Measurements from ENCODE around the gene GTF3C1. TPM values are rescaled to one million over a fixed set of nuclear protein-coding genes. Genes with fewer than 3 reads are reported as not detected.

Gene GTF3C1
- polyA plus RNA-seq, 1 donor from 2014 or later = 54.0 TPM

GRCh38 chr16:27583634-27584033, 33.9 kb upstream of the GTF3C1 start:
- H3K9me2 ChIP-seq (ENCODE audit: insufficient read depth, low read length) = no peaks in the 10 kb centered on the region
- no peak overlapping the region for H3K9ac ChIP-seq (ENCODE audit: low read length)
- TF ChIP-seq CTCF (IDR thresholded peaks at IDR 0.05; ENCODE audit: poor library complexity, severe bottlenecking) (no peak), TAF1 (IDR thresholded peaks at IDR 0.05; ENCODE audit: low read depth) (no peak), EP300 (conservative IDR thresholded peaks at IDR 0.05; ENCODE audit: poor library complexity, severe bottlenecking) (no peak), EZH2 (IDR thresholded peaks at IDR 0.05; ENCODE audit: borderline replicate concordance, insufficient read depth, low read length, poor library complexity, severe bottlenecking) (no peak), SMC3 (conservative IDR thresholded peaks at IDR 0.05; ENCODE audit: poor library complexity) (no peak), REST (IDR thresholded peaks at IDR 0.05; ENCODE audit: borderline replicate concordance) (no peak), RAD21 (conservative IDR thresholded peaks at IDR 0.05) (no peak), POLR2AphosphoS5 (IDR thresholded peaks at IDR 0.05) (no peak), MXI1 (conservative IDR thresholded peaks at IDR 0.05; ENCODE audit: poor library complexity, severe bottlenecking) (no peak)
- no peaks in the 10 kb centered on the region for H3K36me3 ChIP-seq (ENCODE audit: insufficient read depth, low read length)
- no peaks in the 10 kb centered on the region for H4K20me1 ChIP-seq (ENCODE audit: insufficient read depth)
- no peak overlapping the region for H3K4me2 ChIP-seq (ENCODE audit: low read length)
- H3K79me2 ChIP-seq (replicated peaks; ENCODE audit: insufficient read depth, low read length) = no peaks in the 10 kb centered on the region
- no peak overlapping the region for H3K27ac ChIP-seq (ENCODE audit: low read length)
- H3K9me3 ChIP-seq (ENCODE audit: low read length) = no peaks in the 10 kb centered on the region
- no peak overlapping the region for H3K4me3 ChIP-seq (ENCODE audit: low read length)
- no peaks in the 10 kb centered on the region for H3K27me3 ChIP-seq (ENCODE audit: insufficient read depth, low read depth, low read length)
- no peaks in the 10 kb centered on the region for H3F3A ChIP-seq (ENCODE audit: insufficient read depth, low read length, poor library complexity, severe bottlenecking)
- no peak overlapping the region for H2AFZ ChIP-seq (ENCODE audit: low read depth, low read length)

- Histone ChIP-seq H3F3A (ENCODE audit: insufficient read depth, low read length, poor library complexity, severe bottlenecking) (no peaks in the 10 kb centered on the region), H2AFZ (ENCODE audit: low read depth, low read length) (no peak overlapping the region), H3K4me3 (ENCODE audit: low read length) (no peak overlapping the region), H3K9me3 (ENCODE audit: low read length) (no peaks in the 10 kb centered on the region), H3K79me2 (replicated peaks; ENCODE audit: insufficient read depth, low read length) (no peaks in the 10 kb centered on the region), H3K27me3 (ENCODE audit: insufficient read depth, low read depth, low read length) (no peaks in the 10 kb centered on the region), H3K9ac (ENCODE audit: low read length) (no peak overlapping the region), H4K20me1 (ENCODE audit: insufficient read depth) (no peaks in the 10 kb centered on the region), H3K9me2 (ENCODE audit: insufficient read depth, low read length) (no peaks in the 10 kb centered on the region), H3K36me3 (ENCODE audit: insufficient read depth, low read length) (no peaks in the 10 kb centered on the region), H3K4me2 (ENCODE audit: low read length) (no peak overlapping the region), H3K27ac (ENCODE audit: low read length) (no peak overlapping the region)
- no peak for TF ChIP-seq CTCF (IDR thresholded peaks at IDR 0.05; ENCODE audit: poor library complexity, severe bottlenecking)
- no peak for TF ChIP-seq MXI1 (conservative IDR thresholded peaks at IDR 0.05; ENCODE audit: poor library complexity, severe bottlenecking)
- no peak for TF ChIP-seq REST (IDR thresholded peaks at IDR 0.05; ENCODE audit: borderline replicate concordance)
- TF ChIP-seq EZH2 (IDR thresholded peaks at IDR 0.05; ENCODE audit: borderline replicate concordance, insufficient read depth, low read length, poor library complexity, severe bottlenecking) = no peak
- TF ChIP-seq TAF1 (IDR thresholded peaks at IDR 0.05; ENCODE audit: low read depth) = no peak
- no peak for TF ChIP-seq SMC3 (conservative IDR thresholded peaks at IDR 0.05; ENCODE audit: poor library complexity)
- TF ChIP-seq RAD21 (conservative IDR thresholded peaks at IDR 0.05) = no peak
- TF ChIP-seq EP300 (conservative IDR thresholded peaks at IDR 0.05; ENCODE audit: poor library complexity, severe bottlenecking) = no peak
- TF ChIP-seq POLR2AphosphoS5 (IDR thresholded peaks at IDR 0.05) = no peak
Measured at GRCh38 chr16:27582883-27583282, 33.2 kb upstream of the GTF3C1 start.
